Amygdala (tissue), 56 donors: Measurements from ENCODE around the gene CTRB2.

Source experiments
- DNase-seq, 56 donors: peaks; one replicate each; lab custom pipeline; 2025; lab: John Stamatoyannopoulos, UW

The CTRB2 gene

GRCh38 chr16:75206749-75207451 is at the start of gene CTRB2:
TSS of gene CTRB2 (minus strand) at chr16:75207161. CDS start at chr16:75207141, 20 bp downstream.
- DNase-seq, result no peak

GRCh38 chr16:75256059-75256571 is 49.2 kb upstream of the CTRB2 start:
- DNase-seq, result peak in 2 of 56 donors; percentile 33 to 37

GRCh38 chr16:75254359-75254837 is 47.4 kb upstream of the CTRB2 start:
- no peak for DNase-seq

- DNase-seq, result peak in 12 of 56 donors; percentile 24 to 54 (median 41)
Measured at GRCh38 chr16:75252946-75253911, 46.3 kb upstream of the CTRB2 start.

- DNase-seq, result peak in 1 of 56 donors; percentile 35
Measured at GRCh38 chr16:75252049-75252864, 45.3 kb upstream of the CTRB2 start.

GRCh38 chr16:75251280-75252048 is 44.5 kb upstream of the CTRB2 start, which contains the start of gene BCAR1:
TSS of gene BCAR1 (minus strand) at chr16:75251624. CDS start at chr16:75251482, 142 bp downstream.
- DNase-seq, result peak in 55 of 56 donors; percentile 56 to 95 (median 79)

- peak in 7 of 56 donors; percentile 24 to 56 (median 42) for DNase-seq
Measured at GRCh38 chr16:75250809-75251279, 43.9 kb upstream of the CTRB2 start.

- DNase-seq, result peak in 3 of 56 donors; percentile 9 to 45 (median 28)
Measured at GRCh38 chr16:75250089-75250808, 43.3 kb upstream of the CTRB2 start.

GRCh38 chr16:75249441-75249840 is 42.5 kb upstream of the CTRB2 start:
- no peak for DNase-seq

- peak in 17 of 56 donors; percentile 22 to 60 (median 47) for DNase-seq
Measured at GRCh38 chr16:75248536-75249380, 41.8 kb upstream of the CTRB2 start.

GRCh38 chr16:75248142-75248535 is 41.2 kb upstream of the CTRB2 start:
- peak in 48 of 56 donors; percentile 23 to 85 (median 65) for DNase-seq

- peak in 52 of 56 donors; percentile 33 to 94 (median 75) for DNase-seq
Measured at GRCh38 chr16:75247249-75247648, 40.3 kb upstream of the CTRB2 start.

- peak in 1 of 56 donors; percentile 20 for DNase-seq
Measured at GRCh38 chr16:75246504-75247205, 39.7 kb upstream of the CTRB2 start.

- peak in 55 of 56 donors; percentile 41 to 99 (median 92) for DNase-seq
Measured at GRCh38 chr16:75244844-75245758, 38.1 kb upstream of the CTRB2 start.

- DNase-seq, result peak in 21 of 56 donors; percentile 10 to 61 (median 29)
Measured at GRCh38 chr16:75244225-75244809, 37.4 kb upstream of the CTRB2 start.
